Keratinocyte (primary cell): ENCODE data around the gene MAP3K4. TPM values are rescaled to one million over a fixed set of nuclear protein-coding genes. Genes with fewer than 3 reads are reported as not detected.

Experiments used
- DNase-seq: peaks from one replicate; pipeline ENCODE4 v3.0.0-alpha.2; 2011; ENCODE audit warnings: low read depth, missing footprints, low spot score
- FAIRE-seq: peaks from 2 replicates; lab custom pipeline; 2011; peaks lifted over from hg19 to GRCh38; lab: Jason Lieb, UNC
- H2AFZ ChIP-seq: 2 replicates; pipeline ENCODE4 v1.6.0; 2012; ENCODE audit warnings: low read length, control low read depth, inconsistent platforms; ENCODE audit not compliant: control insufficient read depth
- H3K27ac ChIP-seq: 2 replicates; pipeline ENCODE4 v1.5.1; 2011; ENCODE audit warnings: low read length; ENCODE audit not compliant: control insufficient read depth, insufficient read depth
- H3K27me3 ChIP-seq: 3 replicates; pipeline ENCODE4 v1.6.0; 2011; ENCODE audit warnings: low read length; ENCODE audit not compliant: control insufficient read depth, insufficient read depth; ENCODE audit errors: extremely low read depth
- H3K36me3 ChIP-seq, 2 experiments: 2 replicates in 1 of 2; 3 replicates in 1 of 2; pipeline ENCODE4 v1.5.1; 2011; ENCODE audit warnings: low read length in 2 of 2, mild to moderate bottlenecking in 1 of 2; ENCODE audit not compliant: control insufficient read depth in 2 of 2, insufficient read depth in 2 of 2; ENCODE audit errors: extremely low read depth in 1 of 2
- H3K4me1 ChIP-seq: 3 replicates; pipeline ENCODE4 v1.5.1; 2011; ENCODE audit warnings: low read length; ENCODE audit not compliant: control insufficient read depth, insufficient read depth; ENCODE audit errors: extremely low read depth
- H3K4me2 ChIP-seq: 3 replicates; pipeline ENCODE4 v1.6.0; 2011; ENCODE audit warnings: low read depth, low read length; ENCODE audit not compliant: control insufficient read depth, insufficient read depth; ENCODE audit errors: extremely low read depth
- H3K4me3 ChIP-seq, 3 experiments: fragments of 200-600 bp in 1 of 3; sonication (generic) in 1 of 3; 2 replicates in 2 of 3; 3 replicates in 1 of 3; pipeline ENCODE4 v1.5.1; 2011 to 2016; ENCODE audit warnings: low read length in 3 of 3, mild to moderate bottlenecking in 3 of 3, control low read depth in 2 of 3, inconsistent platforms in 1 of 3, low read depth in 1 of 3, mixed read lengths in 1 of 3, mixed run types in 1 of 3, moderate library complexity in 1 of 3; ENCODE audit not compliant: control insufficient read depth in 2 of 3, insufficient read depth in 2 of 3; ENCODE audit errors: extremely low read depth in 1 of 3
- H3K79me2 ChIP-seq: 2 replicates; pipeline ENCODE4 v1.6.0; 2012; ENCODE audit warnings: low read length; ENCODE audit not compliant: control insufficient read depth, insufficient read depth
- H3K9ac ChIP-seq: 3 replicates; pipeline ENCODE4 v1.6.0; 2011; ENCODE audit warnings: low read length; ENCODE audit not compliant: control insufficient read depth, insufficient read depth; ENCODE audit errors: extremely low read depth
- H3K9me1 ChIP-seq: 3 replicates; pipeline ENCODE4 v1.6.0; 2011; ENCODE audit warnings: low read length; ENCODE audit not compliant: control insufficient read depth, insufficient read depth; ENCODE audit errors: extremely low read depth
- H3K9me3 ChIP-seq: 2 replicates; pipeline ENCODE4 v1.5.1; 2012; ENCODE audit warnings: low read depth, low read length; ENCODE audit not compliant: control insufficient read depth
- H4K20me1 ChIP-seq: 3 replicates; pipeline ENCODE4 v1.6.0; 2011; ENCODE audit warnings: low read length; ENCODE audit not compliant: control insufficient read depth, insufficient read depth; ENCODE audit errors: extremely low read depth
- CTCF ChIP-seq, 3 experiments: IDR thresholded peaks in 1 of 3; conservative IDR thresholded peaks in 1 of 3; optimal IDR thresholded peaks in 1 of 3; 2 replicates in 2 of 3; 3 replicates in 1 of 3; pipeline versions ENCODE3 to v1.5.1; 2011; ENCODE audit warnings: low read length in 3 of 3, mild to moderate bottlenecking in 3 of 3, moderate library complexity in 2 of 3, control low read depth in 1 of 3, inconsistent platforms in 1 of 3; ENCODE audit not compliant: insufficient read depth in 2 of 3; ENCODE audit errors: extremely low read depth in 1 of 3
- EZH2 ChIP-seq: IDR thresholded peaks from one replicate; pipeline ENCODE4 v1.6.1; 2012; ENCODE audit warnings: inconsistent platforms, mild to moderate bottlenecking, low read length, moderate library complexity
- dilution Hi-C: fragments of 300-500 bp; cut with MboI; formaldehyde crosslinking; loops from one replicate; pipeline ENCODE4 v1.7.0; 2020; ENCODE audit warnings: low sequenced_read_pairs; ENCODE audit not compliant: extremely low pct_ligation_motif_present
- polyA plus RNA-seq, 5 experiments: library from polyadenylated mRNA; depleted of rRNA in 3 of 5; stranded (reverse) in 3 of 5; stranded (forward) in 1 of 5; unstranded in 1 of 5; fragments of >200 nt; gene quantifications; 1 replicate in 1 of 5; 2 replicates in 3 of 5; 3 replicates in 1 of 5; pipeline versions ENCODE4 v1.2.1 to v1.2.3, GENCODE V29; 2011 to 2012; ENCODE audit warnings: missing spikeins in 2 of 5, low read depth in 1 of 5, low replicate concordance in 1 of 5

Gene MAP3K4
- polyA plus RNA-seq, 1 donor (not counting 4 experiments of a cell fraction or from before 2014, with no cell fraction given) = 12.8 TPM

GRCh38 chr6:161136655-161137054 is 145.1 kb downstream of the MAP3K4 start:
- no peak for FAIRE-seq
- H3K9me1 ChIP-seq = no peaks in the 10 kb centered on the region

DNA sequence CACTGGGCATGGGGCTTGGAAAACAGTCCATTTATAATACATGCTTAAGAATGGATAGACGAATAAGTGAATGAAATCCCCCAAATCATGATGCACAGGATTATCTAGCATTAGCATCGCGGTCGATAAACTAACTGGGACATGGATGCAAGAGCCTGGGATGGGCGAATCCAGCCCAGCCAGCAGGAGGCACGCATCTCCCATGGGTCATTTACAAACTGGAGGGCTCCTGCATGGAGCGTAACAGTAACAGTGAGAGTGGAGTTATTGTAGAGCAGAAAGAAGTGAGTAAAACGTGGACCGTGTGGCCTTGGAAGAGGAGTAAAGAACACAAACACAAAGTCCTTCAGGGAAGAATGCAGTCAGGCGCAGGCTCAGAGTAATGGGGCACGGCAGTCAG is 145.8 kb downstream of the MAP3K4 start:
- TF ChIP-seq EZH2 (no peak), CTCF (optimal IDR thresholded peaks at IDR 0.05 in 1 of 3, IDR thresholded peaks at IDR 0.05 in 1 of 3, conservative IDR thresholded peaks at IDR 0.05 in 1 of 3; ENCODE audit: extremely low read depth in 1 of 3, insufficient read depth in 2 of 3, low read length in 3 of 3) (no peak)
- no peaks in the 10 kb centered on the region for H4K20me1 ChIP-seq
- H3K36me3 ChIP-seq = peaks cover 0 to 4% of the 10 kb centered on the region in 2 experiments
- H3K27me3 ChIP-seq = no peaks in the 10 kb centered on the region
- peaks cover 13% of the 10 kb centered on the region for H3K4me1 ChIP-seq
- H3K27ac ChIP-seq = no peak overlapping the region
- no peak for FAIRE-seq
- H3K79me2 ChIP-seq = no peaks in the 10 kb centered on the region
- no peak for DNase-seq
- peaks cover 2% of the 10 kb centered on the region for H3K9me3 ChIP-seq
- no peak overlapping the region for H3K9ac ChIP-seq
- no peak overlapping the region for H3K4me2 ChIP-seq
- dilution Hi-C loops = no loop called here
- no peak overlapping the region for H2AFZ ChIP-seq
- H3K4me3 ChIP-seq = no peak overlapping the region
- H3K9me1 ChIP-seq = no peaks in the 10 kb centered on the region

More at GRCh38 chr6:161136655-161137054, 145.1 kb downstream of the MAP3K4 start:
- no peak overlapping the region for H3K9ac ChIP-seq
- no peaks in the 10 kb centered on the region for H4K20me1 ChIP-seq
- H3K9me3 ChIP-seq = peaks cover 2% of the 10 kb centered on the region
- no peaks in the 10 kb centered on the region for H3K79me2 ChIP-seq
- no peak for DNase-seq
- H3K27me3 ChIP-seq = no peaks in the 10 kb centered on the region
- no peak overlapping the region for H3K4me2 ChIP-seq
- no peak overlapping the region for H3K4me3 ChIP-seq
- H3K27ac ChIP-seq = no peak overlapping the region
- peaks cover 3 to 5% of the 10 kb centered on the region in 2 experiments for H3K36me3 ChIP-seq
- dilution Hi-C loops = no loop called here
- H3K4me1 ChIP-seq = peaks cover 13% of the 10 kb centered on the region
- TF ChIP-seq CTCF (optimal IDR thresholded peaks at IDR 0.05 in 1 of 3, IDR thresholded peaks at IDR 0.05 in 1 of 3, conservative IDR thresholded peaks at IDR 0.05 in 1 of 3; ENCODE audit: extremely low read depth in 1 of 3, insufficient read depth in 2 of 3, low read length in 3 of 3) (no peak), EZH2 (no peak)
- no peak overlapping the region for H2AFZ ChIP-seq
